ENCODE results near the gene C21orf91. TPM values are rescaled to one million over a fixed set of nuclear protein-coding genes. Genes with fewer than 3 reads are reported as not detected.

The C21orf91 gene
- total RNA-seq, 1 donor from 2014 or later: 33.0 TPM

DNA sequence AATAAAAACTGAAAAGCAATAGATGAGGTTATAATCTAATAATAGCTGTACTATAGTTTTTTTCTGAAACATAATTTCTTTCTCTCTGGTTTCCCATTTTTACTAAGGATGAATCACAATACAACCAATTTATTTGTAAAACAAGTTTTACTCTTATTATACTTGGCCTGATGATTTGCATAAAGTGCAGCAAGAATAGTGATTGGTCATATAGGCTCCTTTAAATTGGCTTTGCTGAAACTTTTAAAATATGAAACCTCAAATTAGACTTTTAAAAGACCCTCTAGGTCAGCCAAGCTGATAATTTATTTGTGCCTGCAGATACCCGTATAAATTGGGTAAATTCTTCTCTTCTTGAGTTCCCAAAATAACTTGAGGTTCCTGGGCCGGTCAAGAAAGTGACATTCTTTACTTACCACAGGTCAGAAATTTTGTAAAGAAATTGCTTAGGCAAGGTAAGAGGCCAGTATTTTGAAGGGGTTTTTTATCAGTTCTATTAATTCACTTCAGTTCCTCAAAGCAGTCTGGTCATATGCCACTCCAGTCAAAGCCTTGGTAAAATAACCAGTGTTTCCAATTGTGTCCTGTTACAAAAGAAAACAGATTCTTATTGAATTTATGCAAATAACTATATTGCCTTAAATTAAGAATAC, 76.1 kb downstream of the C21orf91 start:
- H3K27me3 Mint-ChIP-seq: no peaks in the 10 kb centered on the region
- DNase-seq (ENCODE audit: low spot score, unreplicated experiment): no peak
- H3K4me1 Mint-ChIP-seq (ENCODE audit: low read depth): peaks cover 11% of the 10 kb centered on the region
- no peak overlapping the region for H3K4me3 Mint-ChIP-seq (ENCODE audit: low read depth)
- peaks cover 16% of the 10 kb centered on the region for H3K9me3 Mint-ChIP-seq (ENCODE audit: low read depth)
- TF ChIP-seq, protein P1, sequence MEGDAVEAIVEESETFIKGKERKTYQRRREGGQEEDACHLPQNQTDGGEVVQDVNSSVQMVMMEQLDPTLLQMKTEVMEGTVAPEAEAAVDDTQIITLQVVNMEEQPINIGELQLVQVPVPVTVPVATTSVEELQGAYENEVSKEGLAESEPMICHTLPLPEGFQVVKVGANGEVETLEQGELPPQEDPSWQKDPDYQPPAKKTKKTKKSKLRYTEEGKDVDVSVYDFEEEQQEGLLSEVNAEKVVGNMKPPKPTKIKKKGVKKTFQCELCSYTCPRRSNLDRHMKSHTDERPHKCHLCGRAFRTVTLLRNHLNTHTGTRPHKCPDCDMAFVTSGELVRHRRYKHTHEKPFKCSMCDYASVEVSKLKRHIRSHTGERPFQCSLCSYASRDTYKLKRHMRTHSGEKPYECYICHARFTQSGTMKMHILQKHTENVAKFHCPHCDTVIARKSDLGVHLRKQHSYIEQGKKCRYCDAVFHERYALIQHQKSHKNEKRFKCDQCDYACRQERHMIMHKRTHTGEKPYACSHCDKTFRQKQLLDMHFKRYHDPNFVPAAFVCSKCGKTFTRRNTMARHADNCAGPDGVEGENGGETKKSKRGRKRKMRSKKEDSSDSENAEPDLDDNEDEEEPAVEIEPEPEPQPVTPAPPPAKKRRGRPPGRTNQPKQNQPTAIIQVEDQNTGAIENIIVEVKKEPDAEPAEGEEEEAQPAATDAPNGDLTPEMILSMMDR (IDR thresholded peaks at IDR 0.05; ENCODE audit: unreplicated experiment): no peak
- H3K36me3 Mint-ChIP-seq (ENCODE audit: insufficient read depth): no peaks in the 10 kb centered on the region
- H3K27ac Mint-ChIP-seq: no peak overlapping the region

DNA sequence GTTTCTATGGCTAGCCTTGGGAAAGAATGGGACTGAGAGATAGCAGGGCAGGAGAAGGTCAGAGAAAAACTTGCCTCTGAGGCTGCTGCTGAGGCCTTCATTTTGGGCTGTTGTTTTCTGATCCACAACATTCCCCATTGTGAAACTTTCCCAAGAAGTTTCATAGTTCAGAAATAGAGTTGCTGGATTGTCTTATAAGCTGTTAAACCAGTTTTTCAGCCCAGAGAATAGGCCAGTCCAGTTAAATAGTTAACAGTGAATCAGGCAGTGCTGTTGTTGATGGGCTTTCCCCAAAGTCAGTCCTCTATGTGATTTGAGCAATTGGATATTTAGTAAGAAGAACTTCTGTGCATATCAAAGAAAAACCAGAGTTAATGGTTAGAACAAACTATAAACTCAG, 77.0 kb downstream of the C21orf91 start:
- TF ChIP-seq, protein P1 (IDR thresholded peaks at IDR 0.05; ENCODE audit: unreplicated experiment): no peak
- H3K27me3 Mint-ChIP-seq: no peaks in the 10 kb centered on the region
- H3K4me3 Mint-ChIP-seq (ENCODE audit: low read depth): no peak overlapping the region
- H3K27ac Mint-ChIP-seq: peak overlapping the region; percentile 67
- H3K36me3 Mint-ChIP-seq (ENCODE audit: insufficient read depth): no peaks in the 10 kb centered on the region
- no peak for DNase-seq (ENCODE audit: low spot score, unreplicated experiment)
- peaks cover 11% of the 10 kb centered on the region for H3K4me1 Mint-ChIP-seq (ENCODE audit: low read depth)
- H3K9me3 Mint-ChIP-seq (ENCODE audit: low read depth): peaks cover 16% of the 10 kb centered on the region

Other genes starting within 250 kb of the C21orf91 start
- 29.0 and 29.8 TPM in 2 replicates for gene BTG3, start 206.5 kb downstream of the C21orf91 start, total RNA-seq